ENCODE results near the gene SIL1.
A peak's percentile ranks its signal among the peaks of the same experiment; 100 is the strongest.
"Not testable (repeated sequence)": the region's sequence is repeated elsewhere in the genome, so short reads cannot be mapped to it uniquely, and the experiment has no call there.

The SIL1 gene

GRCh38 chr5:139167952-139168720, 30.0 kb downstream of the SIL1 start:
- Mint-ChIP-seq H3K36me3 (peaks cover 8% of the 10 kb centered on the region), H3K4me3 (no peak overlapping the region), H3K27me3 (no peaks in the 10 kb centered on the region), H3K4me1 (peaks cover 5% of the 10 kb centered on the region), H3K9me3 (no peaks in the 10 kb centered on the region), H3K27ac (no peak overlapping the region)

- Mint-ChIP-seq H3K36me3 (peaks cover 8% of the 10 kb centered on the region), H3K9me3 (no peaks in the 10 kb centered on the region), H3K4me3 (no peak overlapping the region), H3K27ac (no peak overlapping the region), H3K27me3 (no peaks in the 10 kb centered on the region), H3K4me1 (peaks cover 5% of the 10 kb centered on the region)
Observed at GRCh38 chr5:139167533-139167932, 30.6 kb downstream of the SIL1 start.

GRCh38 chr5:139167063-139167462, 31.1 kb downstream of the SIL1 start:
- H3K9me3 Mint-ChIP-seq: no peaks in the 10 kb centered on the region
- H3K4me3 Mint-ChIP-seq: no peak overlapping the region
- peaks cover 5% of the 10 kb centered on the region for H3K4me1 Mint-ChIP-seq
- no peaks in the 10 kb centered on the region for H3K27me3 Mint-ChIP-seq
- peaks cover 7% of the 10 kb centered on the region for H3K36me3 Mint-ChIP-seq
- no peak overlapping the region for H3K27ac Mint-ChIP-seq

- H3K4me3 Mint-ChIP-seq, H3K36me3 Mint-ChIP-seq, H3K27me3 Mint-ChIP-seq, H3K27ac Mint-ChIP-seq, H3K9me3 Mint-ChIP-seq, H3K4me1 Mint-ChIP-seq: not testable (repeated sequence)
Observed at GRCh38 chr5:139164897-139165296, 33.3 kb downstream of the SIL1 start.

DNA sequence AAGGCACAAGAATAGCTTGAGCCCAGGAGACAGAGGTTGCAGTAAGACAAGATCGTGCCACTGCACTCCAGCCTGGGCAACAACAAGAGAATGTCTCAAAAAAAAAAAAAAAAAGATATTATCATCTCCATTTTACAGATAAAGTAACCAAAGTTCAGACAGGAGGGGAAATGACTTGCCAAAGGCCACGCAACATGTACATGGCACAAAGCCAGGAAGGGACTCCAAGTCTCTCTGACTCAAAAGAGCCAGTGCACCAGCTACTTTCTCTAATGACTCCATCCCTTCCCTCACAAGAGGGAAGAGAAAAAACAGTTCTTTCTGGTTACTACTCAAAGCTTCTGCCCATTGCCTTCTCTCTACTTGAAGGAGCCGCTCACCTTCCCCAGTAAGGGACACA, 34.1 kb downstream of the SIL1 start:
- no peaks in the 10 kb centered on the region for H3K9me3 Mint-ChIP-seq
- peaks cover 5% of the 10 kb centered on the region for H3K4me1 Mint-ChIP-seq
- H3K27ac Mint-ChIP-seq: no peak overlapping the region
- H3K27me3 Mint-ChIP-seq: no peaks in the 10 kb centered on the region
- H3K36me3 Mint-ChIP-seq: peaks cover 2% of the 10 kb centered on the region
- H3K4me3 Mint-ChIP-seq: no peak overlapping the region

GRCh38 chr5:139162448-139162847, 35.7 kb downstream of the SIL1 start:
- H3K27me3 Mint-ChIP-seq: no peaks in the 10 kb centered on the region
- H3K9me3 Mint-ChIP-seq: no peaks in the 10 kb centered on the region
- H3K4me1 Mint-ChIP-seq: no peaks in the 10 kb centered on the region
- no peak overlapping the region for H3K4me3 Mint-ChIP-seq
- H3K27ac Mint-ChIP-seq: no peak overlapping the region
- H3K36me3 Mint-ChIP-seq: peaks cover 10% of the 10 kb centered on the region

DNA sequence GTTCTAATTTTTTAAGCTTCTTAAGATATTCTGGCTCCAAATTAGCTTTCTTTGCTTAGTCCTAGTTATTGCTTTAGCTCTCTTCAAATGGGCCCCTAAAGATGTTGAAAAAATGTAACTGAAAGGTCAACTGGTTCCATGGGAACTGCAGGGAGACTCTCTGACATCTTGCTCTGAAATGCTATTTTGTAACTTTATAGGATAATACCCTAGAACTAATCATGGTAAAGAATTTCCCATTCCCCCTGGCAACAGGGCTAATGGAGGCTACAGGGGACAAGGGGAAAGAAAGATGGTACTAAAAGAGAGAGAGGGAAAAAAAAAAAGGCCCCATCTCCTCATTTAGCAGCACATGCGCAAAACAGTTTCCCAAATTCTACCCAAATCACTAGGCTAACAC, 39.4 kb downstream of the SIL1 start:
- no peaks in the 10 kb centered on the region for H3K27me3 Mint-ChIP-seq
- no peak overlapping the region for H3K4me3 Mint-ChIP-seq
- peaks cover 18% of the 10 kb centered on the region for H3K36me3 Mint-ChIP-seq
- no peaks in the 10 kb centered on the region for H3K4me1 Mint-ChIP-seq
- H3K27ac Mint-ChIP-seq: no peak overlapping the region
- no peaks in the 10 kb centered on the region for H3K9me3 Mint-ChIP-seq

DNA sequence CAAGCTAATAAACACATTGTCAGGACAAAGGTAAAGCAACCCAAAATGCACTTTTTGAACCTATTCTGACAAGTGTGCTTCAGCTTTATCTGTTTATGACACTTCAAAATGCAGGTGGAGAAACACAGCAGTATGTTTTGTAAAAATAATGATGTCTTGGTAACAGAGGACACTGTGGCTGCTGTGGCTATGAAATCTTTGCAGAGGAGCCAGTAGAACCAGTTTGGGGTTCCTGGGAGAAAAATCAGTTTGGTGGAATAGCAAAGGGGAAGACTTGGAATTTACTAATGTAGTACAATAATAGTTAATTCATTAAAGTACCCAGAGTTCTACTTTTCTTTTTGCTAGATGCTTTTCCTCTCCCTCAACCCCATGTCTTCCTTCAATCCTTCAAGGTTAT, 40.6 kb downstream of the SIL1 start:
- H3K36me3 Mint-ChIP-seq: peaks cover 18% of the 10 kb centered on the region
- H3K27ac Mint-ChIP-seq: no peak overlapping the region
- H3K4me3 Mint-ChIP-seq: no peak overlapping the region
- no peaks in the 10 kb centered on the region for H3K27me3 Mint-ChIP-seq
- H3K9me3 Mint-ChIP-seq: no peaks in the 10 kb centered on the region
- no peaks in the 10 kb centered on the region for H3K4me1 Mint-ChIP-seq

- Mint-ChIP-seq H3K4me1 (no peaks in the 10 kb centered on the region), H3K9me3 (no peaks in the 10 kb centered on the region), H3K27me3 (no peaks in the 10 kb centered on the region), H3K36me3 (peaks cover 18% of the 10 kb centered on the region), H3K4me3 (no peak overlapping the region), H3K27ac (no peak overlapping the region)
Observed at GRCh38 chr5:139156814-139157213, 41.4 kb downstream of the SIL1 start.

DNA sequence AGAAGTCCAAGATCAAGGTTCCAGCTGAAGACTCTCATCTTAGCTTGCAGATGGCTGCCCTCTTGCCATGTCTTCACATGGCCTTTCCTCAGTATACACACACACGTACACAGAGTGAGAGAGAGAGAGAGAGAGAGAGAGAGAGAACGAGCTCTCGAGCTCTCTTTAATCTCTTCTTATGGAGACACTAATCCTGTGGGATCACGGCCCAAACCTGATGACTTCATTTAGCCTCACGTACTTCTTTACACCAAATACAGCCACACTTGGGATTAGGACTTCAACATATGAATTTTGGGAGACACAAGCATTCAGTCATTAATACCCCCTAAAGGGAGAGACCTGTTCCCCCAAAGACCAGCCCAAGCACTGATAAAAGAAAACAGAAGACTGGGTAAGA, 42.8 kb downstream of the SIL1 start:
- no peak overlapping the region for H3K4me3 Mint-ChIP-seq
- H3K4me1 Mint-ChIP-seq: no peaks in the 10 kb centered on the region
- peaks cover 18% of the 10 kb centered on the region for H3K36me3 Mint-ChIP-seq
- H3K9me3 Mint-ChIP-seq: no peaks in the 10 kb centered on the region
- no peaks in the 10 kb centered on the region for H3K27me3 Mint-ChIP-seq
- no peak overlapping the region for H3K27ac Mint-ChIP-seq

DNA sequence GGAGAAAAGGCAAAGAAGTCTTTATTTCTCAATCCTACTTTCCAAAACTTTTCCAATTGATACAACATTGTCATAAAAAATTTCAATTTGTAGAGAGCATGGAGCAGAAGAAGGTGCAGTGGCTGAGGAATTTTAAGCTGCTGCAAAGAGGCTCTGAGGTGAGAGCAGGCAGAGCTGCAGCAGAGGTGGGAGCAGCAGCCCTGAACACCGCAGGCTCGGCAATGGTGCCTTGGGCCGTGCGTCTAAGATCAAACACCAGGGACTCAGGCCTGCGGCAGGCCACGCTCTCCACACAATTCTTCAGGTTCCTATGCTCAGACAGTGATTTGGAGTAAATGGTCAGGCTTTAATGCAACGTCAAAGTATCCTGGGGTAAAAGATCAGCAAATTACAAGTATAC, 46.3 kb downstream of the SIL1 start:
- H3K27me3 Mint-ChIP-seq: no peaks in the 10 kb centered on the region
- peaks cover 21% of the 10 kb centered on the region for H3K4me1 Mint-ChIP-seq
- no peaks in the 10 kb centered on the region for H3K9me3 Mint-ChIP-seq
- H3K4me3 Mint-ChIP-seq: no peak overlapping the region
- H3K27ac Mint-ChIP-seq: no peak overlapping the region
- peaks cover 7% of the 10 kb centered on the region for H3K36me3 Mint-ChIP-seq

- no peak overlapping the region for H3K4me3 Mint-ChIP-seq
- H3K4me1 Mint-ChIP-seq: peaks cover 27% of the 10 kb centered on the region
- no peaks in the 10 kb centered on the region for H3K9me3 Mint-ChIP-seq
- H3K27me3 Mint-ChIP-seq: no peaks in the 10 kb centered on the region
- H3K36me3 Mint-ChIP-seq: peaks cover 7% of the 10 kb centered on the region
- H3K27ac Mint-ChIP-seq: no peak overlapping the region
Observed at GRCh38 chr5:139150367-139150999, 47.7 kb downstream of the SIL1 start.

DNA sequence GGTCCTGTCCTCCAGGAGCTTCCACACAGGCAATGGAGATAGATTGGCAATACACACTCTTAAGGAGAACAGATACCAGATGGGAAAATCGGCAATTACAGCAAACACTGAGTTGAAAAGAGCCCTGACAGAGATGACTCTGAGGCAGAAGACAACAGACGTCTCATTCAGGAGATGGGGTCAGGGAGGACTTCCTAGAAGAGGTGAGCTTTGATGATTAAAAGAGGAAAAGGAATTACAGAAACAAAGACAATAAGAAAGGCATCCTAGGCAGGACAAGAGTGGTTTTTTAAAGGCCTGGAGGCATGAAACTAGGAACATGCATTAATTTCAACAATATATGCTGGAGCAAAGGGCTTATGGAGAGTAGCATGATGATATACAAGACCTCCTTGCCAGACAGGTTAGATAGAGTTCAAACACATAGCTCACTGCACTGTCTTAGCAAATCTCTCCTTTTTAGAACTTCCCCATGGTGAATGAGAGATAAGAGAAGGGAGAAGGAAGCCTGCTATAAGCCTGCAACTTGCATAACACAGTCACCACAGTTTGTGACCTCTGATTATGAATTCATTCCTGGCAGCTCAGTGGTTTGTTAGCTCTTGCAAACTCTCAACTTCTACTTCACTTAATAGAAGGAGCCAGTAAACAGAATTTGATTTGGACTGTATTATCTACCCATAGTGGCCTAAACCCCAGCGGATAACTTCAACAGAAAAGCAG, 48.5 kb downstream of the SIL1 start:
- Mint-ChIP-seq H3K27me3 (no peaks in the 10 kb centered on the region), H3K9me3 (no peaks in the 10 kb centered on the region), H3K36me3 (peaks cover 7% of the 10 kb centered on the region), H3K4me1 (peaks cover 34% of the 10 kb centered on the region), H3K27ac (no peak overlapping the region), H3K4me3 (no peak overlapping the region)

DNA sequence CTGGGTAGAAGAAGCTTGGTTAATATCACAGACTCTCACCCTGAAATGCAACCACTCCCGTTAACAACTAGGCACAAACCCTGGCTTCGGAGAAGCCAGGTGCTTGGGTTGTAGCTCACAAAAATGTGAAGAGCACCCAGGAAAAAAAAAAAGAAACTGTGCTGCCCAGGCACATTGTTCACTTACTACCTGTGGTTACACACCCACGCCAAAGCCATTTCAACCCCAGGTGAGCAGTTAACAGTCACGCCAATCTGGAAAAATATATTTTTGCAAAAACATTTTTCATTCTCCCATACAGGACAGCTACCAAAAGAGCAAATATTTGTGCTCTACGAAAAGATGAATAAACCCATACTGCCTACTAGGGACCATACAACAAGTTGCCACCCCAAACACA, 49.2 kb downstream of the SIL1 start:
- Mint-ChIP-seq H3K27ac (peak overlapping the region; percentile 31), H3K36me3 (peaks cover 3% of the 10 kb centered on the region), H3K27me3 (no peaks in the 10 kb centered on the region), H3K9me3 (no peaks in the 10 kb centered on the region), H3K4me3 (no peak overlapping the region), H3K4me1 (peaks cover 34% of the 10 kb centered on the region)

- Mint-ChIP-seq H3K4me1 (peaks cover 34% of the 10 kb centered on the region), H3K9me3 (no peaks in the 10 kb centered on the region), H3K27me3 (no peaks in the 10 kb centered on the region), H3K27ac (no peak overlapping the region), H3K4me3 (no peak overlapping the region), H3K36me3 (peaks cover 1% of the 10 kb centered on the region)
Observed at GRCh38 chr5:139148306-139148705, 49.9 kb downstream of the SIL1 start.

GRCh38 chr5:139147483-139148087, 50.6 kb downstream of the SIL1 start:
- Mint-ChIP-seq H3K4me1 (peaks cover 34% of the 10 kb centered on the region), H3K4me3 (no peak overlapping the region), H3K9me3 (no peaks in the 10 kb centered on the region), H3K27me3 (no peaks in the 10 kb centered on the region), H3K36me3 (peaks cover 1% of the 10 kb centered on the region), H3K27ac (peak overlapping the region; percentile 68)

Data from activated naive CD4-positive, alpha-beta T cell treated with anti-CD3 and anti-CD28 coated beads, Interleukin-2, amount 50 U/mL, for 24 hours (primary cell).